K562 (cell line): ENCODE results near the gene RABL6.

Experiments
- MCM7 ChIP-seq, 2 experiments: fragments of 450-650 bp; IDR thresholded peaks; 2 replicates each; pipeline ENCODE4 v1.6.1; 2016 to 2018
- NR1H2 ChIP-seq: sonication (generic); formaldehyde crosslinking; IDR thresholded peaks from 2 replicates; pipeline ENCODE4 v1.4.0; 2020; ENCODE audit warnings: mild to moderate bottlenecking, missing genetic modification reagents
- ZNF175 ChIP-seq: fragments of 200-800 bp; sonication (Bioruptor generic); IDR thresholded peaks from 2 replicates; pipeline ENCODE4 v1.6.1; 2016; ENCODE audit warnings: low read depth, mild to moderate bottlenecking, missing genetic modification characterization, missing compliant biosample characterization
- TF ChIP-seq, protein P1 (sequence below): sonication (generic); formaldehyde crosslinking; IDR thresholded peaks from 2 replicates; pipeline ENCODE4 v1.9.0; 2022; ENCODE audit warnings: mild to moderate bottlenecking, missing genetic modification reagents

DNA sequence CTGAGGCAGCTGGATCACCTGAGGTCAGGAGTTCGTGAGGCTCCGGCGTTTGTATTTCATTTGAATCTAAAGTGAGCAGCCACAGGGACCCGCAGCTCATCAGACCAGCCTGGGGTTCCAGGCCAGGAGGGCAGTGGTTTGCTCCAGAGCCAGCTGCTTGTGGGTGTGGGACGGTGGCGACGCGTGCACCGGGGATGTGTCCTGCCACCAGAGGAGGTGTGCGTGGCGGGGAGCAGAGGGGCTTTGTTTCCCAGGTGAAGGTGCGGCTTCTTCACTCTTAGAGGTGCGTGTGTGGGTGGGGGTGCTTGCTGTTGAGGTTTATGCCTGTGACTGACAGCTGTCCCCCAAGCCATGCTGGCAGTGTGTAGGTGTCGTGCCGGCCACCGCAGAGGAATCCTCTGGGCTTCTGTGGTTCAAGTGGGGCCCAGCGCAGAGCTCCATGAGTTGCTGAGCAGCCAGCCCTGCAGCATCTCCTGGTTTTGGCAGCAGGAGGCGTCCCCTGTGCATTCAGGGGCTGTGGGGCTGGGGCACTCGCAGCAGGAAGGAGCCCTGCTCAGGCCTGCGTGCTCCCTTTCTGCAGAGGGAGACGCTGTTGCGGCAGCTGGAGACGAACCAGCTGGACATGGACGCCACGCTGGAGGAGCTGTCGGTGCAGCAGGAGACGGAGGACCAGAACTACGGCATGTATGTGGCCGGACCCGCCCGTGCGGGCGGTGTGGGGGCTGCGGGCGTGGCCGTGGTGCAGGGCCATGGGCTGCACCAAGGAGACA, 27.6 kb downstream of the RABL6 start:
- no peak for TF ChIP-seq MCM7 (IDR thresholded peaks at IDR 0.05)
- TF ChIP-seq, protein P1, sequence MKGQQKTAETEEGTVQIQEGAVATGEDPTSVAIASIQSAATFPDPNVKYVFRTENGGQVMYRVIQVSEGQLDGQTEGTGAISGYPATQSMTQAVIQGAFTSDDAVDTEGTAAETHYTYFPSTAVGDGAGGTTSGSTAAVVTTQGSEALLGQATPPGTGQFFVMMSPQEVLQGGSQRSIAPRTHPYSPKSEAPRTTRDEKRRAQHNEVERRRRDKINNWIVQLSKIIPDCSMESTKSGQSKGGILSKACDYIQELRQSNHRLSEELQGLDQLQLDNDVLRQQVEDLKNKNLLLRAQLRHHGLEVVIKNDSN (CRISPR knock-in tag): no peak
- TF ChIP-seq NR1H2 (CRISPR knock-in tag): no peak
- TF ChIP-seq ZNF175 (CRISPR knock-in tag): no peak
